GM19240 (cell line): ENCODE measurements around the gene WWC2.
"Not testable (repeated sequence)": the region's sequence is repeated elsewhere in the genome, so short reads cannot be mapped to it uniquely, and the experiment has no call there.

ENCODE experiments used
- DNase-seq: peaks from one replicate; pipeline ENCODE4 v3.0.0; 2011; ENCODE audit warnings: low spot score; ENCODE audit not compliant: insufficient read length

WWC2 gene

GRCh38 chr4:183141997-183142396, 42.9 kb downstream of the WWC2 start:
- DNase-seq: no peak

GRCh38 chr4:183142571-183143550, 43.8 kb downstream of the WWC2 start:
- no peak for DNase-seq

GRCh38 chr4:183144787-183145186, 45.7 kb downstream of the WWC2 start:
- DNase-seq: no peak

GRCh38 chr4:183145773-183146172, 46.7 kb downstream of the WWC2 start:
- DNase-seq: no peak

- DNase-seq: no peak
These were observed 47.4 kb downstream of the WWC2 start for GRCh38 chr4:183146478-183146877.

- DNase-seq: no peak
These were observed 48.1 kb downstream of the WWC2 start for GRCh38 chr4:183147196-183147595.

GRCh38 chr4:183147983-183148382, 48.9 kb downstream of the WWC2 start:
- DNase-seq: no peak

GRCh38 chr4:183149616-183150539, 50.8 kb downstream of the WWC2 start:
- DNase-seq: no peak

GRCh38 chr4:183150664-183151063, 51.6 kb downstream of the WWC2 start:
- not testable (repeated sequence) for DNase-seq

- not testable (repeated sequence) for DNase-seq
These were observed 53.2 kb downstream of the WWC2 start for GRCh38 chr4:183152232-183152631.

- no peak for DNase-seq
These were observed 54.3 kb downstream of the WWC2 start for GRCh38 chr4:183153190-183153916.

GRCh38 chr4:183154701-183155391, 55.8 kb downstream of the WWC2 start:
- no peak for DNase-seq

- no peak for DNase-seq
These were observed 56.6 kb downstream of the WWC2 start for GRCh38 chr4:183155450-183156184.

- DNase-seq: no peak
These were observed 58.2 kb downstream of the WWC2 start for GRCh38 chr4:183157215-183157614.

GRCh38 chr4:183158062-183158461, 59.0 kb downstream of the WWC2 start:
- no peak for DNase-seq

GRCh38 chr4:183161630-183162029, 62.6 kb downstream of the WWC2 start:
- DNase-seq: no peak

GRCh38 chr4:183163135-183163534, 64.1 kb downstream of the WWC2 start:
- no peak for DNase-seq

- DNase-seq: no peak
These were observed 65.9 kb downstream of the WWC2 start for GRCh38 chr4:183164963-183165362.

GRCh38 chr4:183165376-183165775, 66.3 kb downstream of the WWC2 start:
- no peak for DNase-seq

- no peak for DNase-seq
These were observed 71.8 kb downstream of the WWC2 start for GRCh38 chr4:183170894-183171293.
